Endothelial cell of hepatic sinusoid (primary cell): ENCODE results near the gene PTGFR.

Source experiments
- in situ Hi-C: cut with HindIII; loops from 2 replicates; pipeline ENCODE4 v1.10.0; 2017; ENCODE audit warnings: low sequenced_read_pairs

The PTGFR gene

DNA sequence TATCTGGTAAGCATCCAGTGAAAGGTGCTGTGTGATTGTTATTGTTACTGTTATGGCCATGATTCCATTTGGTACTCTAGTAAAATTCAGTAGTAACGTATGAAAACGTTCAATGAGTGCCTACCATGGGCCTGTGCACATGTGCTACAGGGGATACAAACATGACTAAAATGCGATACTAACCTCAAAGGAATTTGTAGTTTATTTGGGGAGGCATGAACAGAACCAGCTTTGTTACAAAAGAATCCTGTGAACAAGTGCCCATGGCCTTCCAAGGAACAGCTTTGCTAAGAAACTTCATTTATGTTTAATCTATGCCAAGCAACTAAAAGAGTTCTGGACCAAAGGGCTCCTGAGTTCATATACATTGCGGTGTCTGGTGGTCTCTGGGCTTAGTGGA lies 28.7 kb downstream of the PTGFR start:
- in situ Hi-C loops: no loop called here

- in situ Hi-C loops: no loop called here
These were observed 29.4 kb downstream of the PTGFR start for GRCh38 chr1:78520216-78520615.

DNA sequence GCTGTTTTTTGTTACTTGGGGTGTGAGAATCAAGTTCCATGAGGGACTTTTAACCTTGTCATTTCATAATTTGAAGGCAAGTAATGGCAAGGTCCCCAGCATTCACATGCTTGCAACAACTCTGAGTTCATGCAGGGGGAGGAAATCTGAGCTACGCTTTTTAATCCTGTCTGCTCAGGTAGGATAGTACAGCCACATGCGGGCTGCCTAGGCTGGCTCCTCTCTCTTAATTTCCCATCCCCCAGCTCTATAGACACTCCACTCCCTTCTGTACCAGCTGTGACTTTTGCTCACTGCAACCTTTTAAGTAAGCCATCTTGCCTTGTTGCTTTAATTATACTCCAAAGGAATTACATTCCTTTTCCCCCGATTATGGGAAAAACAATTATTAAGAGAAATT lies 30.1 kb downstream of the PTGFR start:
- in situ Hi-C loops: no loop called here

- in situ Hi-C loops: no loop called here
These were observed 31.4 kb downstream of the PTGFR start for GRCh38 chr1:78522136-78522535.

GRCh38 chr1:78526496-78526895 lies 35.7 kb downstream of the PTGFR start:
- in situ Hi-C loops: no loop called here

DNA sequence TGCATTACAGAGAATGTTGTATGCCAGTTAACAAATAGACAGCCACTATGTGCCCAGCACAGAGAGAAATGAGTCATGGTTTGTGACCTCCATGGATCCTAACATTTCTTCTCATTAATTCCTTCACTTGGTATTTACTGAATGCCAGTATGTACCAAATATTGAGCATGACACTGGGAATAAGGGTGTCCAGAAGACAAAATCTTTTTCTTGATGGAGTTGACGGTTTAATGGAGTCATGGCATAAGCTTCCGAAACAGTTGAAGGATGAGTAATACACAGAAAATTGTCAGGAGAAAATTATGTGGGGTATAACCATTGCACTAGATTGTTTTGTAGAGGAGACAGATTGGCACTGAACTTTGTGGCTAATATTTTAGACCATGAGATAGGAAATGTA lies 36.9 kb downstream of the PTGFR start:
- in situ Hi-C loops: no loop called here

- in situ Hi-C loops: no loop called here
These were observed 42.8 kb downstream of the PTGFR start for GRCh38 chr1:78533527-78533926.

DNA sequence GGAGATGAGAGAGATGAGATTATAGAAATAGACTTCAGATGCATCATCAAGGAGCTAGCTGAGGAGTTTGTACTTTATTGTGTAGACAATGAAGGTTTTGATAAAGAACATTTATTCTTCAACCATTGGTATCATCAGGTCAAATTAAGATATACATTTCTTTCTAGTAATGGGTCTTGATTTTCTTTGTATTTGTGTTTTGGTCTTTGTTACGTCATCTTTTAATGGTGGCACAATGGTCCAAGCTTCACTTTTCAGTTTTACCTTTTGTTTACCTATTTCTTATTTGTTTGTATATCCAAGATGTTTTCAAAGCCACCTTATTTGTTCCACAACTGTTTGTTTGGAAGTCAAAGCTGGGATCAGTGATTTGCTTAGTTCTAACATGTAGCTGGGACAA lies 44.5 kb downstream of the PTGFR start:
- in situ Hi-C loops: loop anchor here (5.0 kb wide), 1 partner anchor 38 kb away; no protein-coding TSS in a partner anchor

- in situ Hi-C loops: loop anchor here (5.0 kb wide), 1 partner anchor 39 kb away; no protein-coding TSS in a partner anchor
These were observed 45.7 kb downstream of the PTGFR start for GRCh38 chr1:78536427-78536826.

GRCh38 chr1:78540048-78540447 lies 49.3 kb downstream of the PTGFR start:
- in situ Hi-C loops: no loop called here

DNA sequence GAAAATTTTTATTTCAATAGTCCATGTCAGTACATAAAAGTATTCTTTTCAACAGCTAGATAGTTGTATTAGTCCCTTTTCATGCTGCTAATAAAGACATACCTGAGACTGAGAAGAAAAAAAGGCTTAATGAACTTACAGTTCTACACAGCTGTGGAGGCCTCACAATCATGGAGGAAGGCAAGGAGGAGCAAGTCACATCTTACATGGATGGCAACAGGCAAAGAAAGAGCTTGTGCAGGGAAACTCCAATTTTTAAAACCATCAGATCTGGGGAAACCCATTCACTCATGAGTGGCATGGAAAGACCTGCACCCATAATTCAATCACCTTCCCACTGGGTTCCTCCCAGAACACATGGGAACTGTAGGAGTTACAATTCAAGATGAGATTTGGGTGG lies 50.7 kb downstream of the PTGFR start:
- in situ Hi-C loops: no loop called here

DNA sequence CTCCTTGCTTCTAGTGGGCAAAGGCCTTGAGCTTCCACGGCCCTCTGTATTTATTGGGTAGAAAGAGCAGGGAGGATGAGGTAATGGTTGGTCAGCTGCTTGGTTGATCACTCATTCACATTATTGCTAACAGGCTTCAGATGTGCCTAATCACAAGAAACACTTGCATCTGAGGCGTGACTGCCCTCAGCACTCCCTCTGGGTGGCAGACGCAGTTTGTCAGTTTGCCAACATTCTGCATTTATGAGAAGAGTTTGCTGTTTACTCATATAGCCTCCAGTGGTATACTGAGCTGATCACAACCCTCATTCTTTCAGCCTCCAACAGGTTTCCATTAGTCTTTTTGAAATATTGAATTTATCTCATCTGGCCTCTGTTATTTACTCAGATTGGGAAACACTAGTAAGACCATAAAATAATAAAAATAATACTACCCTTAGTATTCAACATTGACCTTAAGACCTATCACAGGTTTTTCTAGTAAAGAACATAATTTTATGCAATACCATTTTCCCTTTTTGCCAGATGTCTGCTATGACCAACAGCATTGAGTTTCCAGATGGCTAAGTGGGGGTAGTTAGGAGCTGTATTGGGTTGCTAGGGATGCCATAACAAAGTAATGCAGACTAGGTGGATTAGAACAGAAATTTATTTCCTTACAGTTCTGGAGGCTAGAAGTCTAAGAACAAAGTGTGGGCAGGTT lies 53.3 kb downstream of the PTGFR start:
- in situ Hi-C loops: no loop called here

GRCh38 chr1:78547081-78547480 lies 56.3 kb downstream of the PTGFR start:
- in situ Hi-C loops: no loop called here

- in situ Hi-C loops: no loop called here
These were observed 58.6 kb downstream of the PTGFR start for GRCh38 chr1:78549331-78549730.

- in situ Hi-C loops: no loop called here
These were observed 59.1 kb downstream of the PTGFR start for GRCh38 chr1:78549891-78550290.

- in situ Hi-C loops: no loop called here
These were observed 63.1 kb downstream of the PTGFR start for GRCh38 chr1:78553859-78554258.

GRCh38 chr1:78554840-78555239 lies 64.1 kb downstream of the PTGFR start:
- in situ Hi-C loops: no loop called here

DNA sequence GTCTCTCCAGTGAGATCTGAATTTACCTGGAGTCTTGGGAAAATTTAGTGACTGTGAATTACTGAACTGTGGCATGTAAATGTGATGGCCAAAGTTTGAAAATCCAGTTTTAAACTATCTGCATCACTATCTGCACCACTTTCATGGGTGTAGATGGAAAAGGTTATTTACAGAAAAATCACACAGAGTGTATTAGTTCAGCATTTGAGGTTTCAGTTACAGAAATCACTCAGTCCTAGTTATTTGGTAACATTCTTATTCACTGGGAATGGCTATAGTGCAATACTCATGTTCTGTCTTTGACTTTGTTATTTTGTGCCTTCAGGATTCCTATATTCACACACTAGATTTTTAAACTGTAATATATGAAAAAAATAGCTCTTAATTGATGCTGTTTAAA lies 68.9 kb downstream of the PTGFR start:
- in situ Hi-C loops: no loop called here

GRCh38 chr1:78560811-78561210 lies 70.0 kb downstream of the PTGFR start:
- in situ Hi-C loops: no loop called here

DNA sequence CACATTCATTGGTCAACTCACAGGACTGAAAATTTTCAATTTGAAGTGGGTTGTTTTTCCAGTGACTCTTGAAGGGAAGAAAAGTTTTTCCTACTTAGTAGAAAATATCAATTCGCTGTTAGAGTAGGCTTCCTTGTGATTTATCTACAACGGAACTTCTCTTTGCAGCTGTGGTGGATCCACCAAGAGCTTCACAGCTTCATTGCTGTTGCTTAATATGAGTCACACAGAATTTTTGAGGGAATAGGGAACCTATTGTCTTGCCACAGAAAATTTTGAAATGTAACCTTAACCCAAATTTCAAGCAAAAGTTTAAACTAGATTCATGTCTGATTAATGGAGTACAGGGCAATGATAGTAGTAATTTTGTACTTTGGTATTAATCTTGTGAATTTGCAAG lies 71.1 kb downstream of the PTGFR start:
- in situ Hi-C loops: no loop called here

DNA sequence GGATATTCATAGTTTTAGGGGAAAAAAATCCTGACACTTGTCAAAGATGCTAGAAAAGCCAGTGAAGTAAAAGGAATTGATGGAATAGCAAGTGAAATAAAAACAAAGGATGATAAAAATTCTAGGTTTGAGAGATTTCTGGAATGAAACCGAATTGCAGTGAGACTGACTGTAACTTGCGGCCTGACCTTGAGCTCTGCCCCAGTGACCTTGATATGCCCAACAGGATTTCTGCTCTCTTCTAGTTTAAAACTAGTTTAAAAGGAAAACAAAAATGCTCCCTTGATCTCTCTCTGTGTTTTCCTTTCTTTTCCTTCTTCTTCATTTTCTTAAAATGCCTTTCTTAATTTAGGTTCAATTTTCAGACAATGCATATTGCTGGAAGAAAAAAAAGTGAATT lies 74.6 kb downstream of the PTGFR start:
- in situ Hi-C loops: no loop called here

DNA sequence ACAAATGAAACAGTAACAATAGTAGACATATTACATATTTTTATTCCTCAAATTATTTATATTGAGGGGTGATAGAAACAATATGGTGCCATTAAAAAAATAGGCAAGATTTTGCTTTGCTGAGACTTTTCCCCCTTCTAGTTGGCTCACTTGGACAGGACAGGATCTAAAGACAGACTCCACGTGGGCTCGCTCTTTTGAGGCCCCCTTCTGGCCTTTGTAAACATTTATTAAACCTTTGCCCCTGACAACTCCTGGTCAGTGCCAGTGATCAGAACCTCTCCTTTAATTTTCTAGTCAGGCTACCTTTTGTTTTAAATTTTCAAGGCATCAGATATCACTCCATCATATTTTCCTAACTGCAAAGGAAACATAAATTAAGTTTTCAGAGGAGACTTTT lies 79.8 kb downstream of the PTGFR start:
- in situ Hi-C loops: no loop called here
